Measurements from ENCODE around the gene PFDN1. TPM values are rescaled to one million over a fixed set of nuclear protein-coding genes. Genes with fewer than 3 reads are reported as not detected.

The PFDN1 gene
- total RNA-seq, 1 donor from 2014 or later, result 34.4 TPM

GRCh38 chr5:140256726-140257125 is 46.2 kb downstream of the PFDN1 start:
- peaks cover 23 to 46% (median 30%) of the 10 kb centered on the region in 3 donors for H3K4me1 ChIP-seq (ENCODE audit: control insufficient read depth in 3 of 3, insufficient read depth in 3 of 3, low read length in 3 of 3)
- H3K9me3 ChIP-seq (ENCODE audit: control insufficient read depth in 3 of 3, low read length in 3 of 3), result no peaks in the 10 kb centered on the region
- H3K27ac ChIP-seq (ENCODE audit: low read depth, low read length), result no peak overlapping the region

GRCh38 chr5:140255460-140256157 is 47.3 kb downstream of the PFDN1 start:
- Histone ChIP-seq H3K9ac (ENCODE audit: low read depth in 1 of 3, low read length in 3 of 3) (no peak overlapping the region), H3K9me3 (ENCODE audit: control insufficient read depth in 3 of 3, low read length in 3 of 3) (no peaks in the 10 kb centered on the region), H3K27ac (ENCODE audit: low read depth, low read length) (no peak overlapping the region), H3K27me3 (ENCODE audit: control insufficient read depth in 3 of 3, insufficient read depth in 3 of 3, low read length in 3 of 3) (no peaks in the 10 kb centered on the region), H3K4me1 (ENCODE audit: control insufficient read depth in 3 of 3, insufficient read depth in 3 of 3, low read length in 3 of 3) (peaks cover 27 to 46% (median 30%) of the 10 kb centered on the region in 3 donors), H3K4me3 (ENCODE audit: low read length in 3 of 3) (no peak overlapping the region), H3K36me3 (ENCODE audit: control insufficient read depth in 3 of 3, insufficient read depth in 3 of 3, low read length in 3 of 3) (peaks cover 0 to 6% (median 4%) of the 10 kb centered on the region in 3 donors)

More at GRCh38 chr5:140256726-140257125, 46.2 kb downstream of the PFDN1 start:
- no peaks in the 10 kb centered on the region for H3K27me3 ChIP-seq (ENCODE audit: control insufficient read depth in 3 of 3, insufficient read depth in 3 of 3, low read length in 3 of 3)
- H3K9ac ChIP-seq (ENCODE audit: low read depth in 1 of 3, low read length in 3 of 3), result no peak overlapping the region
- peaks cover 0 to 6% (median 4%) of the 10 kb centered on the region in 3 donors for H3K36me3 ChIP-seq (ENCODE audit: control insufficient read depth in 3 of 3, insufficient read depth in 3 of 3, low read length in 3 of 3)
- H3K4me3 ChIP-seq (ENCODE audit: low read length in 3 of 3), result no peak overlapping the region

DNA sequence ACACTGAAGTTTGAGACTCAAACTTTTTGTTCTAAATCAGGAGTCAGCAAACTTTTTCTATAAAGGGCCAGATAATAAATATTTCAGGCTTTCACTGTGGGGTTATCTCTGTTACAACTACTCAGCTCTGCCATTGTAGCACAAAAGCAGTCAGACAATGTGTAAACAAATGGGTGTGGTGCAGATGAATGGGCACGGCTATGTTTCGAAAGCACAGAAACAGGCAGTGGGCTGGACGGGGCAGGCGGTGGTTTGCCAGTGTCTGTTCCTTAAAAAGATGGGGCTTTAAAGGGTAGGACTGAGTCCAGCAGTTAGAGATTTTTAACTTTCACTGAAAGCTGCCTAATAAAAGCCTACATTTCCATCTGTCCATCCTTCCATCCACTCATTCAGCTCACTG is 48.9 kb downstream of the PFDN1 start:
- H3K4me3 ChIP-seq (ENCODE audit: low read length in 3 of 3), result no peak overlapping the region
- peaks cover 4 to 10% (median 7%) of the 10 kb centered on the region in 3 donors for H3K36me3 ChIP-seq (ENCODE audit: control insufficient read depth in 3 of 3, insufficient read depth in 3 of 3, low read length in 3 of 3)
- no peak overlapping the region for H3K27ac ChIP-seq (ENCODE audit: low read depth, low read length)
- no peaks in the 10 kb centered on the region for H3K27me3 ChIP-seq (ENCODE audit: control insufficient read depth in 3 of 3, insufficient read depth in 3 of 3, low read length in 3 of 3)
- H3K9ac ChIP-seq (ENCODE audit: low read depth in 1 of 3, low read length in 3 of 3), result no peak overlapping the region
- H3K4me1 ChIP-seq (ENCODE audit: control insufficient read depth in 3 of 3, insufficient read depth in 3 of 3, low read length in 3 of 3), result peaks cover 28 to 50% (median 33%) of the 10 kb centered on the region in 3 donors
- H3K9me3 ChIP-seq (ENCODE audit: control insufficient read depth in 3 of 3, low read length in 3 of 3), result no peaks in the 10 kb centered on the region

GRCh38 chr5:140252470-140253126 is 50.3 kb downstream of the PFDN1 start:
- Histone ChIP-seq H3K27me3 (ENCODE audit: control insufficient read depth in 3 of 3, insufficient read depth in 3 of 3, low read length in 3 of 3) (no peaks in the 10 kb centered on the region), H3K9ac (ENCODE audit: low read depth in 1 of 3, low read length in 3 of 3) (peak overlapping the region in 1 of 3 donors; percentile 53), H3K9me3 (ENCODE audit: control insufficient read depth in 3 of 3, low read length in 3 of 3) (no peaks in the 10 kb centered on the region), H3K4me3 (ENCODE audit: low read length in 3 of 3) (peak overlapping the region in 1 of 3 donors; percentile 13), H3K4me1 (ENCODE audit: control insufficient read depth in 3 of 3, insufficient read depth in 3 of 3, low read length in 3 of 3) (peaks cover 32 to 52% (median 39%) of the 10 kb centered on the region in 3 donors), H3K27ac (ENCODE audit: low read depth, low read length) (peak overlapping the region; percentile 64), H3K36me3 (ENCODE audit: control insufficient read depth in 3 of 3, insufficient read depth in 3 of 3, low read length in 3 of 3) (peaks cover 4 to 10% (median 6%) of the 10 kb centered on the region in 3 donors)

DNA sequence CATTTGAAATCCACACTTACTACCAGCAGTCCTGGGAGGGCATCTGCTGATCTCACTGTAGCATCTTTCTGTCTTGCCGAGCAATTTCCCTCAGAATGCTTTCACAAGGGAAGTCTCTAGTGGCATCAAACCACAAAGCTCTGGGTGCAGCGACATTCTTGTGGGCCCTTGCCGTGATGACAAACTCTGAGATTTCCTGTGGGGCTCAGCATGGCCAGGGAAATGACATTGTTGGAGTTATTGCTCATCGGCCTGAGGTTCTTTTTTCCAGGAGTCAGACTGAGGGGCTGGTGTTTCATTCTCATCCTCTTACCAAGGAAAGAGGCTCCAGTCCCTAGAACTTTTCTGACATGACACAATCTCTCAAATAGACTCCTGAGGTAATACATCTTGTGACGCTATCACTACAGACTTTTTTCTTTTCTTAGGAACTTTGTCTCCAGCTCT is 51.4 kb downstream of the PFDN1 start:
- peaks cover 37 to 57% (median 48%) of the 10 kb centered on the region in 3 donors for H3K4me1 ChIP-seq (ENCODE audit: control insufficient read depth in 3 of 3, insufficient read depth in 3 of 3, low read length in 3 of 3)
- peaks cover 4 to 10% (median 6%) of the 10 kb centered on the region in 3 donors for H3K36me3 ChIP-seq (ENCODE audit: control insufficient read depth in 3 of 3, insufficient read depth in 3 of 3, low read length in 3 of 3)
- no peaks in the 10 kb centered on the region for H3K27me3 ChIP-seq (ENCODE audit: control insufficient read depth in 3 of 3, insufficient read depth in 3 of 3, low read length in 3 of 3)

GRCh38 chr5:140250386-140250785 is 52.5 kb downstream of the PFDN1 start:
- no peaks in the 10 kb centered on the region for H3K27me3 ChIP-seq (ENCODE audit: control insufficient read depth in 3 of 3, insufficient read depth in 3 of 3, low read length in 3 of 3)
- no peaks in the 10 kb centered on the region for H3K9me3 ChIP-seq (ENCODE audit: control insufficient read depth in 3 of 3, low read length in 3 of 3)
- no peak overlapping the region for H3K4me3 ChIP-seq (ENCODE audit: low read length in 3 of 3)
- no peak overlapping the region for H3K9ac ChIP-seq (ENCODE audit: low read depth in 1 of 3, low read length in 3 of 3)
- peaks cover 7 to 10% (median 7%) of the 10 kb centered on the region in 3 donors for H3K36me3 ChIP-seq (ENCODE audit: control insufficient read depth in 3 of 3, insufficient read depth in 3 of 3, low read length in 3 of 3)
- peaks cover 43 to 65% (median 59%) of the 10 kb centered on the region in 3 donors for H3K4me1 ChIP-seq (ENCODE audit: control insufficient read depth in 3 of 3, insufficient read depth in 3 of 3, low read length in 3 of 3)
- H3K27ac ChIP-seq (ENCODE audit: low read depth, low read length), result peak overlapping the region; percentile 4

More for the DNA sequence above, 51.4 kb downstream of the PFDN1 start:
- Histone ChIP-seq H3K9ac (ENCODE audit: low read depth in 1 of 3, low read length in 3 of 3) (no peak overlapping the region), H3K9me3 (ENCODE audit: control insufficient read depth in 3 of 3, low read length in 3 of 3) (no peaks in the 10 kb centered on the region), H3K4me3 (ENCODE audit: low read length in 3 of 3) (no peak overlapping the region), H3K27ac (ENCODE audit: low read depth, low read length) (peak overlapping the region; percentile 64)

- Histone ChIP-seq H3K9me3 (ENCODE audit: control insufficient read depth in 3 of 3, low read length in 3 of 3) (no peaks in the 10 kb centered on the region), H3K36me3 (ENCODE audit: control insufficient read depth in 3 of 3, insufficient read depth in 3 of 3, low read length in 3 of 3) (peaks cover 13 to 16% (median 13%) of the 10 kb centered on the region in 3 donors), H3K27ac (ENCODE audit: low read depth, low read length) (no peak overlapping the region), H3K4me3 (ENCODE audit: low read length in 3 of 3) (no peak overlapping the region), H3K27me3 (ENCODE audit: control insufficient read depth in 3 of 3, insufficient read depth in 3 of 3, low read length in 3 of 3) (no peaks in the 10 kb centered on the region), H3K9ac (ENCODE audit: low read depth in 1 of 3, low read length in 3 of 3) (no peak overlapping the region), H3K4me1 (ENCODE audit: control insufficient read depth in 3 of 3, insufficient read depth in 3 of 3, low read length in 3 of 3) (peaks cover 52 to 70% (median 68%) of the 10 kb centered on the region in 3 donors)
Measured at GRCh38 chr5:140249536-140249935, 53.4 kb downstream of the PFDN1 start.

DNA sequence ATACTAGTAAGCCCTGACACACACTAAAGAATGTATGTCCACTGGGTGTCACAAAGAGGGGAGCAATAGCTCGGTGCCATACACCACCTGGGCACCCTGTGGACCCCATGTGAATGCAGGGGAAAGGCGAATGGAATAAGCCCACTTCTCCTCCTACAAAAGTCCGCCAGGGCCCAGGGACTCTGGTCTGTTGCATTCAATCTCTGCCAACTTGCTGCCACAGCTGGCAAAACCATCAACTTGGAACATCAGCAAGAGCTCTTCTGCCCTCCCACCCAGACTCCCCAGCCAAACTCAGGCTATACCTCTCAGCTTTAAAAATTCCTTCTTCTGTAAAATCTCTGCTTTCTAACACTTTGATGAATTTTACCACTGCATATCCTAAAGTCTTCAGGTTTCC is 54.5 kb downstream of the PFDN1 start:
- Histone ChIP-seq H3K36me3 (ENCODE audit: control insufficient read depth in 3 of 3, insufficient read depth in 3 of 3, low read length in 3 of 3) (peaks cover 16 to 20% (median 19%) of the 10 kb centered on the region in 3 donors), H3K27ac (ENCODE audit: low read depth, low read length) (no peak overlapping the region), H3K9ac (ENCODE audit: low read depth in 1 of 3, low read length in 3 of 3) (no peak overlapping the region), H3K27me3 (ENCODE audit: control insufficient read depth in 3 of 3, insufficient read depth in 3 of 3, low read length in 3 of 3) (no peaks in the 10 kb centered on the region), H3K9me3 (ENCODE audit: control insufficient read depth in 3 of 3, low read length in 3 of 3) (no peaks in the 10 kb centered on the region), H3K4me1 (ENCODE audit: control insufficient read depth in 3 of 3, insufficient read depth in 3 of 3, low read length in 3 of 3) (peaks cover 50 to 75% (median 71%) of the 10 kb centered on the region in 3 donors), H3K4me3 (ENCODE audit: low read length in 3 of 3) (no peak overlapping the region)

- peaks cover 19 to 24% (median 20%) of the 10 kb centered on the region in 3 donors for H3K36me3 ChIP-seq (ENCODE audit: control insufficient read depth in 3 of 3, insufficient read depth in 3 of 3, low read length in 3 of 3)
- peak overlapping the region; percentile 20 to 69 (median 36) for H3K9ac ChIP-seq (ENCODE audit: low read depth in 1 of 3, low read length in 3 of 3)
- peak overlapping the region; percentile 59 for H3K27ac ChIP-seq (ENCODE audit: low read depth, low read length)
- H3K4me1 ChIP-seq (ENCODE audit: control insufficient read depth in 3 of 3, insufficient read depth in 3 of 3, low read length in 3 of 3), result peaks cover 59 to 78% (median 74%) of the 10 kb centered on the region in 3 donors
- H3K9me3 ChIP-seq (ENCODE audit: control insufficient read depth in 3 of 3, low read length in 3 of 3), result no peaks in the 10 kb centered on the region
- no peaks in the 10 kb centered on the region for H3K27me3 ChIP-seq (ENCODE audit: control insufficient read depth in 3 of 3, insufficient read depth in 3 of 3, low read length in 3 of 3)
- H3K4me3 ChIP-seq (ENCODE audit: low read length in 3 of 3), result no peak overlapping the region
Measured at GRCh38 chr5:140246378-140247122, 56.4 kb downstream of the PFDN1 start.
